GM19395 (cell line): ENCODE measurements around the gene ST7L.

Source experiments
- ATAC-seq: cut with Tn5 transposase; IDR thresholded peaks from one replicate; pipeline ENCODE4 v1.9.1; 2021; ENCODE audit warnings: mild to moderate bottlenecking, moderate library complexity; ENCODE audit not compliant: unreplicated experiment

Gene ST7L

GRCh38 chr1:112548547-112548946, 70.4 kb downstream of the ST7L start:
- no peak for ATAC-seq

- ATAC-seq, result no peak
These were observed 72.9 kb downstream of the ST7L start for GRCh38 chr1:112546076-112546475.

- ATAC-seq, result no peak
These were observed 74.2 kb downstream of the ST7L start for GRCh38 chr1:112544751-112545150.

GRCh38 chr1:112544011-112544688, 74.8 kb downstream of the ST7L start:
- ATAC-seq, result no peak

GRCh38 chr1:112542206-112542973, 76.6 kb downstream of the ST7L start:
- no peak for ATAC-seq

GRCh38 chr1:112541299-112541698, 77.6 kb downstream of the ST7L start:
- no peak for ATAC-seq

GRCh38 chr1:112540226-112540794, 78.6 kb downstream of the ST7L start:
- ATAC-seq, result no peak

DNA sequence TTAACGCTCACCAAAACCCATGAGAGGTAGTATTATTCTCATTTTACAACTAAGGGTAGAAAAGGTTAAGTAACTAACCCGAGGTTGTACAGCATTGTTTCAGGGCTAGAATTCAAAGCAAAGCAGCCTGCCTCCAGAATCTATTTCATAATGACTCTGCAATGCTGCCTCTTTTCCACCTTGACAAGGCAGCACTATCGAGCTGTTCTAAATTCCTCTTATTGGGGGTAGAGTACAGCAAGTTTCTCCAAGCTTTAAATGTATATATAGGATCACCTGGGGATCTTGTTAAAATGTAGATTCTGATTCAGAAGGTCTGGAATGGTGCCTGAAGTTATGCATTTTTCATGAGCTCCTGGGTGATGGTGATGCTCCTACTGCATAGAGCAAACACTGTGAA, 80.1 kb downstream of the ST7L start:
- ATAC-seq, result no peak

- ATAC-seq, result no peak
These were observed 81.5 kb downstream of the ST7L start for GRCh38 chr1:112537456-112537855.

- ATAC-seq, result no peak
These were observed 82.4 kb downstream of the ST7L start for GRCh38 chr1:112536561-112536960.

DNA sequence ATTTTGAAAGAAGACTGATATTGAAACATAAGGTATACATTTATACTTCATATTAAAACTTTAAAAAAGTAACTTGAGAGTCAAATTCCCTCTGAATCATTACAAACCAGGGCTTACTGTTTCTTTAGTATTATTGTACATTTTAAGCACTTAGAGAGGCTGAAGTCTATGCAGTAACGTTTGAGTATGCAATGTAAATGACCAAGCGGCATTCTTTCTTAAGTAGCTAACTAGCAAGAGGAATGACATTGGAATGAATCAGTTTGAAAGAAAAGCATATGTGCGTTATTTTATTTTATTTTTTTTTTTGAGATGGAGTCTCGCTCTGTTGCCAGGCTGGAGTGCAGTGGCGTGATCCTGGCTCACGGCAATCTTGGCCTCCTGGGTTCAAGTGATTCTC, 85.9 kb downstream of the ST7L start:
- ATAC-seq, result no peak

GRCh38 chr1:112532064-112532463, 86.9 kb downstream of the ST7L start:
- ATAC-seq, result no peak

DNA sequence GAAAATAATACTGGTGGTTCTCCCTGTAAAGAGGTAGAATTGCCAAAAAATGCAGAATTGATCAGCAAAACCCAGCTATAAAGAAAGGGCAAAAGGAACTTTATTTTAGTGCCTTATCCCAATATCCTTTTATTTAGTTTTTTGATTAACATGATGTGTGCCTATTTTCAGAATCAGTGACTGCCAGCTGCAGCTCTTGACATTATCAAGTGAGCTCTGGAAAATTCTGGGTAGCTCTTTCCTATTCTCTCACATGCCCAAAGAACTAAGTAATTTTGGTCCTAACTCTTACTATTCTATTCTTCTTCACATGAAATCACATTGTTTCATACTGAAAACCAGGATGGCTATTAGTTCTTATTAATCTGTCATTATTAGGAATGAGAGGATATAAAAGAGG, 88.1 kb downstream of the ST7L start:
- no peak for ATAC-seq

- no peak for ATAC-seq
These were observed 89.6 kb downstream of the ST7L start for GRCh38 chr1:112529301-112529700.

DNA sequence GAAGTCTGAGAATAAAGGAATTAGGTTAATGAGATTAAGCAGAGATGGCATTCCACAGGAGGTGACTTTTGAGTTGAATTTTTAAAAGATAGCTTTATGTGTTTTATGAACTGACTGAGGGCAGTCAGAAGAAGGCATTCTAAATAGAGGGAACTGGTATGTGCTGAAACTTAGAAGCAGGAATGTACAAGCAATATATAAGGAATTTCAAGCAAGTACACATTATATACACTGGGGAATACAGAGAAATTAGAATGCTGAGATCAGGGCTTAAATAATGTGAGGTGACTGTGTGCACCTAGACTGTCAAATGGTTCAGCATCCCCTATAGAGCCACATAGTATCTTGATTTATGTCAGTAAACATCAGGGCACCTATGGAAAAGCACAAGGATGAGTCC, 90.9 kb downstream of the ST7L start:
- no peak for ATAC-seq

DNA sequence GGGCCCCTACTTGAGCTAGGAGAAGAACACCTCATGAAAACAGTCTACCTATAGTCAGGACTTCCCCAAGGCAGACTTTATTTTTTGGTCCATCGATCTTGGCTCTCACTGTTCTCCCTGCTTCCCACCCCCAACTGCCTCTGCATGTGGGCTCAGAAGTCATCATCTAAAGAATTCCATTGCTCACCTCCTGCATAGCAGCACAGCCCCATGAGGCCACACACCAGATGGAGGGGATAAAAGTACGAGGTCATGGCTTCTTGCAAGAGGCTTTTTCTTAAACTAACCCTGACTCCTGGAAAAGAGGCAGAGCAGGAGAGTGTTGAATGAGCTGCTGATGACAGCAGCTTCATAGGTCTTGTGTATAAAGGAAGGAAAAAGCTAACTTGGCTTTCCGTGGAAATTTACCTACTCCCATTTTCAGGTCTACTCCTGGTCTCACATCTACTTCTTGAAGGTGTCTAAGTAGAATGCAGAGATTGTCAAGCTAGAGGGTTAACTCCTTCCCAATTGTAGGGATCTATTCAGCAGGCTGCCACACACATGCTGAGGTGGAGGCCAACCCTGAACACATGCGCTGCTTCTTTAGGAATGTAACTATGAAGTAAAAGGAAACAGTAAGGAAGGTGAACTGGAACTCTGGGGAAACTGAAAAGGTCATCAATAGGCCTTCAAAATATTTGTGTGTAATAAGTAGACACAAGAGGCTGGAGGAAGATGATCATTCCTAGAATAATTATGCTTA, 91.5 kb downstream of the ST7L start:
- no peak for ATAC-seq

DNA sequence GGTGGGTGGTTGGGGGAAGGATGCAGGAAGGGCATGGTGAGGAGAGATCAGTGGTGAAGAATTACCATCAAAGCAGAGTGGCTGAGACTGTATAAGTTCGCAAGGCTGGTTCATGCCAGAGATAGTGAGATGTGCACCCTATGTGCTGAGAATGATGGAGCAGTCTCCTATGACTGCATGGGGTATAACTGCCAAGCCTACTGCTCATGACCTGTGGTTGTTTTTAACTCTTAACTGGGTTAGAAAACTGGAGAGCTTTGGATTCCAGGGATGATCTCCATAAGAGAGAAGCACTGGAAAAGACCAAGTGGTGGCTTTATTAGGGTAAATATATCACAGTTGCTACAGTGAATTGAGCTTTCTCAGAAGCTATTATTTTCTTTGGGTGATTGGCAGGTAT, 94.0 kb downstream of the ST7L start:
- ATAC-seq, result no peak

- no peak for ATAC-seq
These were observed 94.7 kb downstream of the ST7L start for GRCh38 chr1:112524251-112524650.

DNA sequence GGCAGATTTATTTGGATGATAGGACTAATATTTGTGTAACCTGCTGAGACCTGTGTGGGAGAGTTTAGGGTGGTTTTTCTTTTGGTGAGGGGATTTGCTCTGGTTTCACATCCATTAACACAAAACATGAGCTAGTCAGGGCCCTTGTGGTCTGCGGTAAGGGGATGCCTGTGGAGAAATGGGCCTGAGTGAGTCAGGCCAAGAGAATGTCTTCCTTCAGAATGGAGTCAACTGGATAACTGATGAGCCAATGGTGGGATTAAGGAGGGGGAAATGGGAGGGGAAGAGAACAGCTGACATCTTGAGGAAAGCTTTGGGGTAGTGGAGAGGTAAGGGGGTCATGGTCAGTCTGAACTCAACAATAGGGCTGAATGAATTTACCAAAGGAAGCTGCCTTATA, 96.3 kb downstream of the ST7L start:
- no peak for ATAC-seq

DNA sequence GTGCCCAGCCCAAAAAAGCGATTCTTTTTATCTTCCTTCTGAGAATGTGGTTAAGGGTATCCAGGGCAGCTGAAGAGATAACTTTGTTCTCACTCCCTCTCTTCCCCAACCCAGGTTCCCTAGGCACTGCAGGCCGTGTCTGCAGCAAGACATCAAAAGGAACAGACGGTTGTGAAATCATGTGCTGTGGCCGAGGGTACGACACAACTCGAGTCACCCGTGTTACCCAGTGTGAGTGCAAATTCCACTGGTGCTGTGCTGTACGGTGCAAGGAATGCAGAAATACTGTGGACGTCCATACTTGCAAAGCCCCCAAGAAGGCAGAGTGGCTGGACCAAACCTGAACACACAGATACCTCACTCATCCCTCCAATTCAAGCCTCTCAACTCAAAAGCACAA, 98.8 kb downstream of the ST7L start:
- ATAC-seq, result no peak

DNA sequence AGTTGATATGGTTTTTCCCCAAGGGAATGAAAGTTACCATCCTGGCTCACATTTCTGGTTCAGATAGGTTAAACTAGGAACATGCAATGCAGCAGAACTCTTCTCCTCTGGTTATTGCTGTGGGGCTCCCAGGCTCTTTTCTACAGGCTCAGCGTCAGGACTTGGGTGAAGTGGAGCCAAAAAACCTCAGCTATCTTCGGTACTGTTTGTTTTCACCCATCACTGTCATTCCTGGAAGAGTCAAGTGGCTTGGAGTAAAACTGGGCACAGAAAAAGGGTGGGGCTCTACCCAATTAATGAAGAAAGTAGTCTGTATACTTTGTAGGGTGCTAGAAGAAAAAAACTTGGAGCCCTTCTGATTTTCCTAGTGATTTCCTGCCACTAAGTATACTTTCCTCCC, 100.8 kb downstream of the ST7L start:
- ATAC-seq, result no peak

DNA sequence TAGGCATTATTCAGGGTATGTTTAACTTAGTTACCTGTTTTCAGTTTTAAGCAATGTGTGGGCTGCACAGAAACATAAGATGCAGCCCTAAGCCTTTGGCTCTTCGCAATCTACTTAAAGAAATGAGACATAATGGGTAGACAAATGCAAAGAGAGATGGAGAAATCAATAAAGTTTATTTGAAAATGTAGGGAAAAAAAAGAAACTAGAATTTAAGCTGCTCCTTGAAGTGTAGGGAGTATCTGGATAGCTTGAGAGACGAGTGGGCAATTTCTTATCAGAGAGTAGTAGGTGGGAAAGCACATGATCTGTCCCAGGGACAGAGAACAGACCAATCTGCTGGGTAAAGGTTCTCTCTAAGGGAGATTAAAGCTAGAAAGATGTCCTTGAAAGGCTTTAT, 101.3 kb downstream of the ST7L start:
- no peak for ATAC-seq
